Eye (tissue), 1 donor: Measurements from ENCODE around the gene GGCT.
"Not testable (repeated sequence)": the region's sequence is repeated elsewhere in the genome, so short reads cannot be mapped to it uniquely, and the experiment has no call there.

Experiments used
- DNase-seq: peaks from one replicate; pipeline ENCODE4 v3.0.0-alpha.2; 2015

Gene GGCT

GRCh38 chr7:30514776-30515175 lies 10.1 kb upstream of the GGCT start:
- no peak for DNase-seq

DNA sequence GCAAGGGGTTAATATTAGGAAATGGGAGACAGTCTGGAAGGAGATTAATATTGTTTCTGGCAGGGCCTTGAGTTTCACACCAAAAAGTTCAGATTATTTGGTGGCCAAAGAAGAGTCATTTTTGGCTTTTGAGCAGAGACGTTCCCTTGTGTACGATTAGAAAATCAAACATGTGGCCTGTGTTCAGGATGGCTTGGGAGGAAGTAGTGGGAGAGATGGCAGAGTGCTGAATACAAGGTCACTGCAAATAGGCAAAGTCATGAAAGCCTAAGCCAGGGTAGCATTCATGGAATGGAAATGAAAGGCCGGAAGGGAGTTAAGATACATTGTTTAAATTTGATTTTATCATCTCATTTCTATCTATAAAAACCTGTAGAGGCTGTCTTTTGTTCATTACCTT lies 9.5 kb upstream of the GGCT start:
- DNase-seq: no peak

DNA sequence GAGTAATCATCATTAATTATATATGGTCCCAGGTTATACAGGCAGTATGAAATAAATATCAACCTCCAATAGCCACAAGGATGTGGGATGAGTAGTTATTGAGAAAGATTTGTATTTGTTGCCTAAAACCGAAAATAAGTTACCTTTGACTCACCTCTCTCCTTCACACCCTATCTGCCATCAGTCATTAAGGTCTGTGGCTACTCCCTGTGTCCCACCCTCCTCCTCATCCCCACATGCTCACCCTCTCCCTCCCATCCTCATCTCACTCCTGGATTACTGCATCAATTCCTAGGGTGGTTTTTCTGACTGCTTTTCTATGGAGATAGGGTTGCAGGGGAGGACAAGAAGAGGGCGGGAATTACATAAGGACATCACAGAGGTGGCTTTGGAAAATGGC lies 9.1 kb upstream of the GGCT start:
- no peak for DNase-seq

GRCh38 chr7:30511973-30512662 lies 7.5 kb upstream of the GGCT start:
- DNase-seq: peak; percentile 40

DNA sequence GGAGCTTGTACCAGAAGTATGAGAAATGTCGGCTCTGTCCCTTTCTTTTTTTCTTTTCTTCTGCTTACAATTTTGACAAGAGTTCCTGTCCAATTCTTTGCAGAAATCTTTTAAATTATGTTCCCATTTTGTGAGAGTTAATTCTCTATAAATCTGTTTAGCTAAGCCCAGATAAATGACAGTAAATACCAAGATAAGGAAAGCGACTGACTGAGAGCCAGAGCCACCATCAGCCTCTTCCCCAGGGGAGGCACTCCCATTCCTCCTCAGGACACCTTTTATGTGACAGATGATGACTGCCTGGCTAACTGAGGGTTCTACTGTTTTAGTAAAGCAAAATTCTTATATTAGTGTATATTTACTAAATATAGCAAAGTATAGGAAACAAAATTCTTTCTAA lies 6.9 kb upstream of the GGCT start:
- no peak for DNase-seq

DNA sequence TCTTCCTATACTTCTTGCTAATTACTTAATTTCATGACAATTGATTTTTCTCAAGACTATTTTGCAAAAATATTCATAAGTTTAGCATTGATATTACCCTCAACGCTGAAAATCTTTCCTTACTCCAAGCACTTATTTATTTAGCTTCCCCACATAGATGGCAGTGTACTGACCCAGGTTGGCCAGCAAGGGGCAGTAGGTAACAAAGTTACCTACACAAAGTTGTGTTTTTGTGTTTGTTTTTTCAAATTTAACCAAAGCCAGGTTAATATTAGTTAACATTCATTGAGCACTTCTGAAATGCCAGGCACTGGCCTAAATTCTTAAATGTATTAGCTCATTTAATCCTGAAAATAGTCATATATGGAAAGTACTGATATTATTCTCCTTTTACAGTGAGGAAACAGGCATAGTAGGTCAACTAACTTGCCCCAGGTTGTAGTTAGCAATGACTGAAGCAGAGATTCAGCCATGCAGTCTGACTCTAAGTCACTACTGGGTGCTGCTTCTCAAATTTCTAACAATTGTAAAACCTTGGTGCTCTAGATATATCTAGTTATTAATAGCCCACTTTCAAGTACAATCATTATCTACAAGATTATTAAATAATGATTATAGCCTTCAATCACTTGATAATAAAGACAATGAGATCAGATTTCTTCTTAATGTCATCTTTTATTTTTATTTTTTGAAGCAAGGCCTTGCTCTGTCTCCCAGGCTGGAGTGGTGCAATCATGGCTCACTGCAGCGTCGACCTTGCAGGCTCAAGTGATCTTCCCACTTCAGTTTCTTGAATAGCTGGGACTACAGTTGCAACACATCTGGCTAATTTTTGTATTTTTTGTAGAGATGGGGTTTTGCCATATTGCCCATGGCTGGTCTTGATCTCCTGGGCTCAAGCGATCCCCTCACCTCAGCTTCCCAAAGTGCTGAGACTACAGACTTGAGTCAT lies 5.8 kb upstream of the GGCT start:
- DNase-seq: peak; percentile 35

- DNase-seq: not testable (repeated sequence)
These were observed 4.7 kb upstream of the GGCT start for GRCh38 chr7:30509171-30509857.

- DNase-seq: not testable (repeated sequence)
These were observed 2.8 kb upstream of the GGCT start for GRCh38 chr7:30507346-30507900.

DNA sequence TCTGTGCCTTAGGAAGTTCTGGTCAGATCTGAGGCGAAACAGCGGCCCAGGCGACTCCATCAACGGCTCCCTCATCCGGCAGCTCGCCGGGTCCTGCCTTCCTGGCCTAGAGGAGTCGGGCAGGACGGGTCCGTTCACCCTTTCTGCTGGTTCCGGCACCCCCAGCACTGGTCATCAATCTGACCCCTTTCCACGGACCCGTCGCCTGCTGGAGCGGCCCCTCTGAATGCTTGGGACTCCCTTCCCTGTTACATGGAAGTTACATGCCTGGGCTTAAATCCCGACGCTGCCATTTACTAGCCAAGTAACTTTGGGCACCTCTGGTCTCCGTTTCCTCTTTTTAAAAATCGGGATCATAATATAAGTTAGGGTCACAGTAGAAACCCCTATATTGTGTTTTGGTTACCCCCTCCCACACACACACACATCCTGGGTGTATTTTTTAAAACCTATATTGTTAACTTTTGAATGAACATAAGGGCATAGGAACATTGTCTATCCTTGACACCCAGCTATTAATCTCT lies 607 bp upstream of the GGCT start:
- no peak for DNase-seq

- DNase-seq: no peak
These were observed 1.1 kb downstream of the GGCT start for GRCh38 chr7:30503274-30504212.

- DNase-seq: no peak
These were observed 2.0 kb downstream of the GGCT start for GRCh38 chr7:30502470-30503251.

DNA sequence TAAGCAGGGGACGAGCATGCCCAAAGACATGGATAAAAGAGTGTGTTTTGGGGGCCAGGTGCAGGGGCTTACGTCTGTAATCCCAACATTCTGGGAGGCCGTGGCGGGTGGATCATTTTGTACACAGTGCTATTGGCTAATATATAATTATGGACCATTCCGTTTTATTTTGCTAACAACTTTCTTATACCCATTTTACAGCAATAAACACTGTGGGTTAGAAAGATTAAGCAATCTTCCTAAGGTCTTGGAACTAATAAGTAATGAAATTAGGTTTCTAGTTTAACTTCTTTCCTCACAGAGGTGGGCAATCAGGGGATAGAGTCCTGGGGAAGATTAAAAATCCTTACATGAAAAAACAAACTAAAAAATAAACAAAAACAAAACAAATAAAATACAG lies 3.4 kb downstream of the GGCT start:
- no peak for DNase-seq

GRCh38 chr7:30493228-30493627 lies 11.4 kb downstream of the GGCT start:
- DNase-seq: no peak

DNA sequence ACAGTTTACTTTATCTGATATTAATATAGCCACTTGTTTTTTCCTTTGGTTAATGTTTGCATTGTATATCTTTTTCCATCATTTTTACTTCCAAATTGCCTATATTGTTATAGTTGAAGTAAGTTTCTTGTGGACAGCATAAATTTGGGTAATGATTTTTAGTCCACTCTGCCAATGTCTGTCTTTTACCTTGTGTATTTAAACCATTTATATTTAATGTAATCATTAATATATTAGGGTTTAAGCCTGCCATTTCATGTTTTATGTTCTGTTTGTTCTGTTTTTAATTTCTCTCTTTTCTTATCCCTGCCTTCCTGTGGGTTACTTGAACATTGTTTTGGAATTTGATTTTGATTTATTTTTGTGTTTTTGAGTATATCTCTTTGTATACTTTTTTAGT lies 13.2 kb downstream of the GGCT start:
- DNase-seq: no peak

DNA sequence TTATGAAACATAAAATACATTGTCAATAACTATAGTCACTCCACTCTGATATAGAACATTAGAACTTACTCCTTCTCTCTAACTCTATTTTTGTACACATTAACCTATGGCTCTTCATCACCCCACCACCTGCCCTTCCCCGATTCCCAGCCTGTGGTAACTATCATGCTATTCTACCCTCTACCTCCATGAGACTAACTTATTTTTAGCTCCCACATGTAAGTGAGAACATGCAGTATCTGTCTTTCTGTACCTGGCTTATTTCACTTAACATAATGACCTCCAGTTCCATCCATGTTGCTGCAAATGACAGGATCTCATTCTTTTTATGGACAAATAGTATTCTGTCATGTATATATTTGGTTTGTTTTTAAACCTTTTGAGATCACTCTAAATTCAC lies 17.3 kb downstream of the GGCT start:
- DNase-seq: no peak

DNA sequence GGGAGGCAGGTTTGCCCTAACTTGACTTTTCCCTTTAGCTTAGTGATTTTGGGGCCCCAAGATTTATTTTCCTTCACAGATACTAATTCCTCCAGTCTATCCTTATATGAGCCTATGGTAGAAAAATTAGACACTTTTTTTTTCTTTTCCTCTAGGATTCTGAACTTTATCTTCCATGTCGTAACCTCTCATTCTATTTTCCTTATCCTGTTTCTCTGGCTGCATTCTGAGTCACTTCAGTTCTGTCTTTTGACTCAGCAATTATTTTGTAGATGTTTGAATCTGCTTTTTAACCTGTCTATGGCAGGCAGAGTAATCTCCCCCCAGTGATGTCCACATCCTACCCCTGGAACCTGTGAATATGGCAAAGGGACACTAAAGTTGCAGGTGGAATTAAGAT lies 19.0 kb downstream of the GGCT start:
- no peak for DNase-seq

- DNase-seq: not testable (repeated sequence)
These were observed 23.2 kb downstream of the GGCT start for GRCh38 chr7:30481416-30481815.

GRCh38 chr7:30479202-30480120 lies 25.2 kb downstream of the GGCT start:
- DNase-seq: peak; percentile 27

DNA sequence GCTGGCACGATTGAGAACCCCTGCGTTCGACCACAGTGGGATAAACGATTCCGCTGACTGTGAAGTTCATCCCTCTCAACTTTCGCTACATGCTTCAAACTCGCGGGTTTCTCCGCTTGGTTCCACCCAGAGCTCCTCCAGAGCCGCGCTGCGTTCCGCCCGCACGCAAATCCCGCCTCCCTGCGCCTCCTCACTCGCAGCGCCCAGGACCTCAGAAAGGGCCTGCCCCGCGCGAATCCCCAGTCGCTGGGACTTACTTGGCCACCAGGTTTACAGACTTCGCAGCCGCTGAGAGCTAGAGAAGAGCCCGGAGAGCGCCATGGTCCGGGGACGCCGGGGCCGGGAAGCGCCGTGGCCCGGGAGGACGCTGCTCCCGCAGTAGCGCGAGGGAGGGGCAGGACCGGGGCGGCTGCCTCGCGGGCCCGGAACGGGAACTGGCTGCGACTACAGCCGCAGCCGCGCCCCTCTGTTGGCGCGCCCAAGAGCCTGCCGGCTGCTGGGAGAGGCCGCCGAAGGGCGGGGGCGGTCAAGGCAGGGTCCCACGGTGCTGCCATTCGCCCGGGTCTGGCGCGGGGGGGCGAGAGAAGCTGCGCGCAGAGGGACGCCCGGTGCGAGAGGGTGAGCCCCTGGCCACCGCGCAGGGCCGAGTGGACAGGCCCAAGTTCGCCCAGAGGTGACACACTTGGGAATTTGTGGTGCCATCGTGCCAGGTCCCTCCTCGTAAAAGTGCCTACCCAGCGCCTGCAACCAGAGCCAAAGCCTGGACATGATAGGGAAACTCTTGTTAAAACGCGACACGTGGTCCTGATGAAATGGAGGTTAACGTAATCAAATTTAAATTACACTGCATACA lies 26.1 kb downstream of the GGCT start, which contains the start of gene NOD1:
TSS of gene NOD1 (minus strand) at position 436 of the 853 bp plus-strand sequence. CDS start 21,863 bp downstream, outside the sequence.
- DNase-seq: peak; percentile 88
